GM10847 (cell line): Measurements from ENCODE around the gene ZNF844.

Experiments
- POLR2A ChIP-seq: IDR thresholded peaks from 2 replicates; pipeline ENCODE4 v1.6.1; 2011; ENCODE audit not compliant: insufficient read length; ENCODE audit errors: extremely low read depth

The ZNF844 gene

GRCh38 chr19:12064590-12065538 is at the start of gene ZNF844:
Gene ZNF844 (plus strand): TSS chr19:12064731. CDS start chr19:12064874, 143 bp downstream.
- peak; percentile 85 for TF ChIP-seq POLR2A

DNA sequence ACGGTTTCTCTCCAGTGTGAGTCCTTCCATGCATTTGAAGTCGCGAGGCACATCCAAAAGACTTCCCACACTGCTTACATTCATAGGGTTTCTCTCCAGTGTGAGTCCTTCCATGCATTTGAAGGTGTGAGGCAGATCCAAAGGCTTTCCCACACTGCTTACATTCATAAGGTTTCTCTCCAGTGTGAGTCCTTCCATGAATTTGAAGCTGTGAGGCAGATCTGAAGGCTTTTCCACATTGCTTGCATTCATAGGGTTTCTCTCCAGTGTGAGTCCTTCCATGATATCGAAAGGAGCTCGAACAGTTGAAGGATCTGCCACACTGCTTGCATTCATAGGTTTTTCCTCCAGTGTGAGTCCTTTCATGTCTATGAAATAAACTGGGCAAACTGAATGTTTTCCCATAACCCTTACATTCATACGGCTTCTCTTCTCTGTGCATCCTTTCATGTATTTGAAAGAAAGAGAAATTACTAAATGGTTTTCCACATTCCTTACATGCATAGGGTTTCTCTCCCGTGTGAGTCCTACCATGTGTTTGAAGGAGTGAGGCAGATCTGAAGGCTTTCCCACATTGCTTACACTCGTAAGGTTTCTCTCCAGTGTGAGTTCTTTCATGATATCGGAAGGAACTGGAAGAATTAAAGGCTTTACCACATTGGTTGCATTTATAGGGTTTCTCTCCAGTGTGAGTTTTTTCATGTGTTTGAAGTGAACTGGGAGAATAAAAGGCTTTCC is 49.3 kb upstream of the ZNF844 start:
- TF ChIP-seq POLR2A, result no peak

DNA sequence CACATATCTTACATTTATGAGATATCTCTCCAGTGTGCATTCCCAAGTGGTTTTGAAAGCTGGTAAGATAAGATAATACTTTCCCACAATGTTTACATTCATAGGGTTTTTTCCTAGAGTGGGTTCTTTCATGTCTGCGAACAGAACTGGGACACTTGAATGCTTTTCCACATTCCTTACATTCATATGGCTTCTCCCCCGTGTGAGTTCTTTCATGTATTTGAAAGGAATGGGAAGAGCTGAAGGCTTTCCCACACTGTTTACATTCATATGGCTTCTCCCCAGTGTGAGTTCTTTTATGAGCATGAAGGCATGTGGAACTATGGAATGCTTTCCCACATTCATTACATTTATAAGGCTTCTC is 48.8 kb upstream of the ZNF844 start:
- TF ChIP-seq POLR2A, result no peak

DNA sequence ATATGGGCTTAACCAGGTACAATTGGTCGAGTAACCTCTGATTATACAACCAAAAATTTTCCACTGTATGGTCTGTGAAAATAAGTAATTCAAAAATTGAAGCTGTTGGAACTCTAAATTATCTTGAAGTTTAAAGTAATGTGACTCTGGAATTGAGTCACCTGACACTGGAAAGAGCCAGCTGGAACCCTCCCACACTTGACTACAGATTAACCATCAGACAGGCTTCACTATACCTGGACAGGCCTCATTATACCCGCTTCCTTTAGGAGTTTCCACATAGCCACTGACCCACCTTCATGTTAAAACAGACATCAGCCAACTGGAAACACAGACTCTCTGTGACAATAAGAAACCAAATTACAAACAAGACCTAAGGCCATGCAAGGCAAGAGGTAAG is 30.3 kb upstream of the ZNF844 start:
- TF ChIP-seq POLR2A, result no peak

- no peak for TF ChIP-seq POLR2A
Measured at GRCh38 chr19:12034620-12035019, 29.9 kb upstream of the ZNF844 start.

DNA sequence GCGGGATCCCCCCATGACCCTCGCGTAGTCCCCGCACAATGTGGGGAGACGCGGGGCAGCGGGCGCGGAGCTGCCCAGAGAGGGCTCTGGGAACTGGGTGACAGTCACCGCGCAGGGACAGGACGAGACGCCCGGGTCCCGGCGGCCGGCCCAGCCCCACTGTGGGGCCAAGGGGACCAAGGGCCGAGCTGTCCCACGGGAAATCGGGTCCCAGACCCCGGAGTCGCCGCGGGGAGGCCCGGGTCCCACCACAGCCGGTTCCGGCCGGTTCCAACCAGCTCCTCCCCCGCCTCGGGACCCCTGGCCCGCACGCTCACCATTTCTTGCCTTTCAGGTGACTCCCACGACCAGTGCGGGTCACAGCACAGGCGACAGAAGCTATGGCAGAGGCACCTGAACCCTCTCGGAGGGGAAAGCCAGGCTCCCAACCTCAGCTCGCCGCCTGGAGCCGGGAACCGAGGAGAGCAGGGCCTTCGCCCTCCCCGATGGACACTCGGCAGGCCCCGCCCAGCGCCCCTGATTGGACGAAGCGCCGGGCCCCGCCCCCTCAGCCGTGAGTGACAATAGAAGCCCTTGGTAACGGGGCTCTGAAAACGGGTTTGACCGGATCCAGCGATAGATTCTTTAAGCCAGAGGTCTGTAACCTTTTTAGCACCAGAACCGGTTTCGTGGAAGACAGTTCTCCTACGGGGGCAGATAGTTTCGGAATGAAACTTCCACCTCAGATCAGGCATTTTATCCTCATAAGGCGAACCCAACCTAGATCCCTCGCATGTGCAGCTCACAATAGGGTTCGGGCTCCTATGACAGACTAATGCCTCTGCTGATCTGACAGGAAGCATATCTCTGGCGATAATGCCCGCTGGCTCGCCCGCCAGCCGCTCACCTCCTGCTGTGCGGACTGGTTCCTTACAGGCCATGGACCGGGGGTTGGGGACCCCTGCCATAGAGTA is 29.0 kb upstream of the ZNF844 start, which contains the start of gene ZNF433:
Gene ZNF433, minus strand, starts transcription at position 460 of the 953 bp plus-strand sequence. Its CDS starts 140 bp downstream, at position 320.
- peak; percentile 58 for TF ChIP-seq POLR2A

DNA sequence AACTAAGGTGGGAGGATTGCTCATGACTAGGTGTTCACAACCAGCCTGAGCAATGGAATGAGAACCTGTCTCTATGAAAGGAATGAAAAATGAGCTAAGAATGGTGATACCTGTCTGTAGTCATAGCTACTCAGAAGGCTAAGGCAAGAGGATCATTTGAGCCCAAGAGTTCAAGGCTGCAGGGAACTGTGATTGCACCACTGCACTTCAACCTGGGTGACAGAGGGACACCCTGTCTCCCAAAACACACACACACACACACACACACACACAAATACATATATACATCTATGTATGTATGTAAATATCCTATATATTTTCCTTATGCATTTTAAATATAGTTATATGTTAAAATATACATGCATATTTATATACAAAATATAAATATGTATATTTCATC is 21.6 kb upstream of the ZNF844 start:
- no peak for TF ChIP-seq POLR2A

GRCh38 chr19:12043752-12044422 is 20.6 kb upstream of the ZNF844 start:
- TF ChIP-seq POLR2A, result no peak

GRCh38 chr19:12047868-12048267 is 16.7 kb upstream of the ZNF844 start:
- no peak for TF ChIP-seq POLR2A

GRCh38 chr19:12052091-12052496 is 12.4 kb upstream of the ZNF844 start:
- TF ChIP-seq POLR2A, result no peak

DNA sequence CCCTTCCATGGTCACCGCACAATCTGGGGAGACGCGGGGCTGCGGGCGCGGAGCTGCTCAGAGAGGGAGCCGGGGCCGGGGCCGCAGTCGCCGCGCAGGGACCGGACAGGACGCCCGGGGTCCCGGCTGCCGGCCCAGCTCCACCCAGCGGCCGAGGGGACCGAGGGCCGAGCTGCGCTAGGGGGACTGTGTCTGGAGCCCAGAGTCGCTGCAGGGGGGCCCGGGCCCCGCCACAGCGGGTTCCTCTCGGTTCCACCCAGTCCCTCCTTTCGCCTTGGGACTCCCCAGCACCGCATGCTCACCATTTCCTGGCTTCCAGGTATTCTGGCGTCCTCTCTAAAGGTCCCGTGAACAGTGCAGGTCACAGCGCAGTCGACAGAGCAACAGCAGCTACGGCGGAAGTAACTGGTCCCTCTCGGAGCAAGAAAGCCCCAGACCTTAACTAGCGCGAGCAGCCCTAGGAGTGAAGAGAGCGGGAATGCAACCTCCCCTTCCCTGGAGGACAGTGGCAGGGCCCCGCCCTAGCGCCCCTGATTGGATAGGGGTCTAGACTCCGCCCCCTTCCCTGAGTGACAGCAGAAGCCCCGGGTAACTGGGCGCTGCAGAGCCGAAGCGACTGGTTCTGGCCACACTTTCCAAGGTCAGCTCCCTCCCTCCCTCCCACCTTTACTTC is 11.9 kb upstream of the ZNF844 start, which contains the start of gene ZNF878:
Gene ZNF878, minus strand, starts transcription at position 465 of the 673 bp plus-strand sequence. Its CDS starts 160 bp downstream, at position 305.
- TF ChIP-seq POLR2A, result peak; percentile 92

GRCh38 chr19:12055784-12056183 is 8.7 kb upstream of the ZNF844 start:
- TF ChIP-seq POLR2A, result no peak

DNA sequence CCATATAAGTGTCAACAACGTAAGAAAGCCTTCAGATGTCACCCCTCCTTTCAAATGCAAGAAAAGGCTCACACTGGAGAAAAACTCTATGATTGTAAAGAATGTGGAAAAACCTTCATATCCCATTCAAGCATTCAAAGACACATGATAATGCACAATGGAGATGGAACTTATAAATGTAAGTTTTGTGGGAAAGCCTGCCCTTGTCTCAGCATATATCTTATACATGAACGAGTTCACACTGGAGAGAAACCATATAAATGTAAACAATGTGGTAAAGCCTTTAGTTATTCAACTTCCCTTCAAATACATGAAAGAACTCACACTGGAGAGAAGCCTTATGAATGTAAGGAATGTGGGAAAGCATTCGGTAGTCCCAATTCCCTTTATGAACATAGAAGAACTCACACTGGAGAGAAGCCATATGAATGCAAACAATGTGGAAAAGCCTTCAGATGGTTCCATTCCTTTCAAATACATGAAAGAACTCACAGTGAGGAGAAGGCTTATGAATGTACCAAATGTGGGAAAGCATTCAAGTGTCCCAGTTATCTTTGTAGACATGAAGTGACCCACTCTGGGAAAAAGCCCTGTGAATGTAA is 11.1 kb downstream of the ZNF844 start:
- no peak for TF ChIP-seq POLR2A
